H1 (cell line): ENCODE results near the gene RGS6. TPM values are rescaled to one million over a fixed set of nuclear protein-coding genes. Genes with fewer than 3 reads are reported as not detected.

ENCODE experiments used
- CTCF ChIA-PET: fragments of 300-600 bp; sonication (Branson Sonifier 250); formaldehyde crosslinking; loops from one replicate; lab custom pipeline; 2021; ENCODE audit not compliant: partially characterized antibody; lab: Charles Lee
- POLR2A ChIA-PET: fragments of 300-600 bp; sonication (Branson Sonifier 250); formaldehyde crosslinking; loops from one replicate; lab custom pipeline; 2021; ENCODE audit warnings: inconsistent platforms; ENCODE audit not compliant: partially characterized antibody; lab: Charles Lee
- DNase-seq, 2 experiments: peaks; one replicate each; pipeline versions ENCODE4 v3.0.0 to v3.0.0-alpha.2; 2010 to 2022; ENCODE audit warnings: low spot score in 2 of 2, low read depth in 1 of 2, mixed read lengths in 1 of 2
- FAIRE-seq: peaks from 2 replicates; lab custom pipeline; 2011; peaks lifted over from hg19 to GRCh38; lab: Jason Lieb, UNC
- H2AFZ ChIP-seq: 2 replicates; pipeline ENCODE4 v1.8.1; 2012; ENCODE audit warnings: low read length, inconsistent platforms
- H2AK5ac ChIP-seq: 2 replicates; pipeline ENCODE4 v1.6.1; 2013; ENCODE audit warnings: low read depth, low read length
- H2BK120ac ChIP-seq: replicated peaks from 2 replicates; pipeline ENCODE3; 2013; ENCODE audit warnings: low read depth, low read length, inconsistent platforms
- H2BK12ac ChIP-seq: 2 replicates; pipeline ENCODE4 v1.6.1; 2013; ENCODE audit warnings: low read depth, low read length
- H2BK15ac ChIP-seq: 2 replicates; pipeline ENCODE4 v1.6.1; 2013; ENCODE audit warnings: low read length
- H2BK20ac ChIP-seq: 2 replicates; pipeline ENCODE4 v1.6.1; 2013; ENCODE audit warnings: low read length
- H2BK5ac ChIP-seq: 2 replicates; pipeline ENCODE4 v1.6.1; 2013; ENCODE audit warnings: low read depth, low read length
- H3K14ac ChIP-seq: 2 replicates; pipeline ENCODE4 v1.6.1; 2013; ENCODE audit warnings: inconsistent platforms; ENCODE audit not compliant: insufficient read length
- H3K18ac ChIP-seq: 2 replicates; pipeline ENCODE4 v1.6.1; 2013; ENCODE audit warnings: low read length; ENCODE audit errors: extremely low read depth
- H3K23ac ChIP-seq: 2 replicates; pipeline ENCODE4 v1.6.1; 2013; ENCODE audit warnings: inconsistent platforms; ENCODE audit not compliant: insufficient read length
- H3K23me2 ChIP-seq: 2 replicates; pipeline ENCODE4 v1.6.1; 2013; ENCODE audit warnings: low read depth, low read length
- H3K27ac ChIP-seq: 2 replicates; pipeline ENCODE4 v1.6.1; 2011; ENCODE audit warnings: low read depth, low read length, inconsistent platforms
- H3K27me3 ChIP-seq, 4 experiments: replicated peaks in 1 of 4; 1 replicate in 1 of 4; 2 replicates in 3 of 4; pipeline versions ENCODE4 v1.6.1 to v1.8.1; 2011 to 2013; ENCODE audit warnings: low read length in 3 of 4, mild to moderate bottlenecking in 3 of 4, inconsistent platforms in 2 of 4, mixed read lengths in 2 of 4, moderate library complexity in 1 of 4; ENCODE audit not compliant: control insufficient read depth in 3 of 4, insufficient read depth in 3 of 4; ENCODE audit errors: extremely low read depth in 1 of 4
- H3K36me3 ChIP-seq, 4 experiments: 2 replicates each; pipeline versions ENCODE4 v1.6.1 to v1.8.1; 2011 to 2013; ENCODE audit warnings: mild to moderate bottlenecking in 4 of 4, low read length in 3 of 4, moderate library complexity in 2 of 4, control low read depth in 1 of 4, inconsistent platforms in 1 of 4; ENCODE audit not compliant: insufficient read depth in 4 of 4, control insufficient read depth in 2 of 4
- H3K4ac ChIP-seq: replicated peaks from 2 replicates; pipeline ENCODE3; 2013; ENCODE audit warnings: low read length, low read depth, mixed read lengths, inconsistent platforms; ENCODE audit not compliant: insufficient read length
- H3K4me1 ChIP-seq, 4 experiments: replicated peaks in 1 of 4; 1 replicate in 1 of 4; 2 replicates in 3 of 4; pipeline versions ENCODE4 v1.6.1 to v1.8.1; 2011 to 2013; ENCODE audit warnings: low read length in 3 of 4, inconsistent platforms in 2 of 4, mixed read lengths in 1 of 4; ENCODE audit not compliant: insufficient read depth in 4 of 4, control insufficient read depth in 3 of 4
- H3K4me2 ChIP-seq, 2 experiments: 2 replicates each; pipeline versions ENCODE4 v1.6.1 to v1.8.1; 2011 to 2013; ENCODE audit warnings: low read depth in 2 of 2, low read length in 2 of 2, control low read depth in 1 of 2, inconsistent platforms in 1 of 2, mild to moderate bottlenecking in 1 of 2; ENCODE audit not compliant: insufficient read depth in 1 of 2
- H3K4me3 ChIP-seq, 4 experiments: fragments of 200-600, 300-600 bp in 1 of 4; sonication (generic), shearing (Covaris generic), sonication (Bioruptor Twin) in 1 of 4; 2 replicates each; pipeline versions ENCODE4 v1.5.1 to v1.8.1; 2011 to 2016; ENCODE audit warnings: low read length in 4 of 4, low read depth in 3 of 4, control low read depth in 2 of 4, inconsistent platforms in 2 of 4, mild to moderate bottlenecking in 2 of 4, mixed read lengths in 1 of 4, moderate library complexity in 1 of 4; ENCODE audit not compliant: insufficient read depth in 2 of 4; ENCODE audit errors: extremely low read depth in 1 of 4
- H3K56ac ChIP-seq: replicated peaks from 2 replicates; pipeline ENCODE3; 2013; ENCODE audit warnings: low read depth, mild to moderate bottlenecking, mixed read lengths, low read length, inconsistent platforms; ENCODE audit not compliant: insufficient read length
- H3K79me1 ChIP-seq: 2 replicates; pipeline ENCODE4 v1.6.1; 2013; ENCODE audit warnings: low read depth, low read length, control low read depth
- H3K79me2 ChIP-seq, 2 experiments: 2 replicates each; pipeline versions ENCODE4 v1.6.1 to v1.8.1; 2012 to 2013; ENCODE audit warnings: low read length in 2 of 2, mild to moderate bottlenecking in 2 of 2, inconsistent platforms in 1 of 2; ENCODE audit not compliant: insufficient read depth in 2 of 2, control insufficient read depth in 1 of 2
- H3K9ac ChIP-seq, 4 experiments: replicated peaks in 1 of 4; 1 replicate in 1 of 4; 2 replicates in 3 of 4; pipeline versions ENCODE4 v1.6.1 to v1.8.1; 2011 to 2013; ENCODE audit warnings: low read depth in 3 of 4, low read length in 3 of 4, control low read depth in 2 of 4, mild to moderate bottlenecking in 2 of 4, moderate library complexity in 2 of 4, inconsistent platforms in 1 of 4; ENCODE audit errors: extremely low read depth in 1 of 4
- H3K9me3 ChIP-seq, 2 experiments: 2 replicates each; pipeline versions ENCODE4 v1.6.1 to v1.8.1; 2012 to 2013; ENCODE audit warnings: mild to moderate bottlenecking in 2 of 2, moderate library complexity in 2 of 2, control low read depth in 1 of 2, inconsistent platforms in 1 of 2, low read depth in 1 of 2, low read length in 1 of 2, mixed read lengths in 1 of 2; ENCODE audit not compliant: insufficient read depth in 2 of 2
- H4K20me1 ChIP-seq, 2 experiments: replicated peaks in 1 of 2; 2 replicates each; pipeline versions ENCODE3 to v1.8.1; 2011 to 2013; ENCODE audit warnings: inconsistent platforms in 2 of 2, low read length in 2 of 2, mild to moderate bottlenecking in 1 of 2; ENCODE audit not compliant: insufficient read depth in 2 of 2, control insufficient read depth in 1 of 2
- H4K5ac ChIP-seq: 2 replicates; pipeline ENCODE4 v1.6.1; 2013; ENCODE audit warnings: low read length, low read depth, mixed read lengths, inconsistent platforms; ENCODE audit not compliant: insufficient read length
- H4K8ac ChIP-seq: 2 replicates; pipeline ENCODE4 v1.8.0; 2013; ENCODE audit warnings: mild to moderate bottlenecking, moderate library complexity, low read length, inconsistent platforms; ENCODE audit not compliant: insufficient read depth; ENCODE audit errors: extremely low read depth
- H4K91ac ChIP-seq: replicated peaks from 2 replicates; pipeline ENCODE3; 2013; ENCODE audit warnings: low read length, mixed read lengths, inconsistent platforms; ENCODE audit not compliant: insufficient read length
- BRCA1 ChIP-seq: IDR thresholded peaks from 2 replicates; pipeline ENCODE4 v1.6.1; 2012; ENCODE audit warnings: low read depth, low read length, improper control_type of control experiment
- CTBP2 ChIP-seq: IDR thresholded peaks from 2 replicates; pipeline ENCODE4 v1.7.0; 2011; ENCODE audit warnings: borderline replicate concordance, mild to moderate bottlenecking, moderate library complexity, mixed read lengths, low read length; ENCODE audit not compliant: insufficient read depth, insufficient read length
- POLR2AphosphoS5 ChIP-seq: IDR thresholded peaks from 2 replicates; pipeline ENCODE4 v1.6.1; 2011; ENCODE audit warnings: low read depth, low read length
- SIRT6 ChIP-seq: IDR thresholded peaks from one replicate; pipeline ENCODE4 v1.7.1; 2012; ENCODE audit warnings: low read length, inconsistent platforms
- WGBS, 2 experiments: shearing (Covaris generic) in 1 of 2; methylation state at CpG; one replicate each; pipeline versions ENCODE4 v1.1.6 to v1.1.7; 2013 to 2015; ENCODE audit warnings: low lambda C conversion rate in 2 of 2, mixed read lengths in 2 of 2, inconsistent platforms in 1 of 2, low coverage in 1 of 2, missing lambda C conversion rate in 1 of 2; ENCODE audit not compliant: insufficient replicate concordance in 2 of 2, insufficient coverage in 1 of 2, insufficient read length in 1 of 2; ENCODE audit errors: extremely low coverage in 1 of 2, missing lambda C conversion rate in 1 of 2; 5-methylcytosine and 5-hydroxymethylcytosine counted together
- polyA plus RNA-seq, 7 experiments: library from polyadenylated mRNA; depleted of rRNA in 3 of 7; stranded (reverse) in 5 of 7; unstranded in 2 of 7; fragments of >200 nt in 5 of 7; fragments of 200-250 nt in 2 of 7; gene quantifications; 1 replicate in 5 of 7; 2 replicates in 1 of 7; 4 replicates in 1 of 7; pipeline versions ENCODE4 v1.2.1 to v1.2.3, GENCODE V29; 2011 to 2013; ENCODE audit warnings: missing spikeins in 2 of 7, mixed read lengths in 2 of 7
- total RNA-seq: library from RNA; stranded (reverse); fragmentation: NEBNext Ultra II Directional; extraction: Animal tissue kit (Norgen Biotek cat#: 25700); gene quantifications from 2 replicates; pipeline ENCODE4 v1.2.1, GENCODE V29; 2021
- TF ChIP-seq, protein P1 (sequence below): IDR thresholded peaks from 2 replicates; pipeline ENCODE4 v1.6.1; 2012; ENCODE audit warnings: inconsistent platforms
- TF ChIP-seq, protein P2 (sequence below): IDR thresholded peaks from 2 replicates; pipeline ENCODE4 v1.6.1; 2011; ENCODE audit warnings: low read depth, mild to moderate bottlenecking, low read length; ENCODE audit not compliant: insufficient read depth

The RGS6 gene
- total and polyA plus RNA-seq, 2 of the 8 experiments (the other 6 are each of a cell fraction or from before 2014, with no cell fraction given), result 0.26 to 1.1 TPM

DNA sequence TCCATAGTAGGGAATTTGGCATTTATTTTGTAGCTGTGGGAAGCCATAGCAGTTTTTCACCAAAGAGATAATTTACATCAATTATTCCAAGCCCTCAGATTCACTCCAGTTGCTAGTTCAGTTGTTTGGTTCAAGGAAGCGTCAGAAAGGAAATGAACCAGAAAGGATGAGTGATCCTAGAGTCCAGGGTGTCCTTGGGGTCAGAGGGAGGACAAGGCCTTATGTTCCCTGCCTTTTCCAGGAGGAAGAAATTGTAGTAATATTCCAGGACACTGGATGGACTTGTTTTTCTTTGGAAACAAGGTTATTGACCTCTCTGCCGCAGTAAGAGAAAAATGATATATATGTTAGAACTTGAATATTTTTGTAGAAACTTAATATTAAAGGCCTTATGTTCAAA lies 409.5 kb downstream of the RGS6 start:
- no peak overlapping the region for H3K18ac ChIP-seq
- no peak overlapping the region for H2AFZ ChIP-seq
- no peak overlapping the region for H2BK5ac ChIP-seq
- no peak overlapping the region for H3K14ac ChIP-seq
- no peaks in the 10 kb centered on the region for H3K79me1 ChIP-seq
- WGBS, 2 experiments, result 100% methylated on average over 2 of the region's 2 CpGs; no CpG with 5 or more reads in 1 of the 2 experiments
- H4K8ac ChIP-seq, result no peak overlapping the region
- no peak overlapping the region for H3K4me3 ChIP-seq
- ChIA-PET POLR2A (no interaction called here), CTCF (interaction anchor here (1.3 kb wide), 1 partner anchor 11 kb away, joined by 3 read pairs; no protein-coding TSS in a partner anchor)
- H3K79me2 ChIP-seq, result no peaks in the 10 kb centered on the region
- no peak overlapping the region for H2BK120ac ChIP-seq
- no peak overlapping the region for H3K56ac ChIP-seq
- no peak overlapping the region for H3K23ac ChIP-seq
- H3K9me3 ChIP-seq, result 0 out of 4 replicates have a peak, but pooled peaks cover 0 to 4% of the 10 kb centered on the region in 2 experiments
- no peak overlapping the region for H4K5ac ChIP-seq
- no peak overlapping the region for H3K4ac ChIP-seq
- no peaks in the 10 kb centered on the region for H3K4me1 ChIP-seq
- H4K91ac ChIP-seq, result no peak overlapping the region
- no peak overlapping the region for H2BK15ac ChIP-seq
- H3K4me2 ChIP-seq, result no peak overlapping the region
- no peak for TF ChIP-seq CTBP2
- TF ChIP-seq, protein P1, sequence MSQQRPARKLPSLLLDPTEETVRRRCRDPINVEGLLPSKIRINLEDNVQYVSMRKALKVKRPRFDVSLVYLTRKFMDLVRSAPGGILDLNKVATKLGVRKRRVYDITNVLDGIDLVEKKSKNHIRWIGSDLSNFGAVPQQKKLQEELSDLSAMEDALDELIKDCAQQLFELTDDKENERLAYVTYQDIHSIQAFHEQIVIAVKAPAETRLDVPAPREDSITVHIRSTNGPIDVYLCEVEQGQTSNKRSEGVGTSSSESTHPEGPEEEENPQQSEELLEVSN, result no peak
- TF ChIP-seq, protein P2, sequence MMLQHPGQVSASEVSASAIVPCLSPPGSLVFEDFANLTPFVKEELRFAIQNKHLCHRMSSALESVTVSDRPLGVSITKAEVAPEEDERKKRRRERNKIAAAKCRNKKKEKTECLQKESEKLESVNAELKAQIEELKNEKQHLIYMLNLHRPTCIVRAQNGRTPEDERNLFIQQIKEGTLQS, result no peak
- TF ChIP-seq BRCA1, result no peak
- TF ChIP-seq SIRT6, result no peak
- TF ChIP-seq POLR2AphosphoS5, result no peak
- FAIRE-seq (no peak), DNase-seq (no peak)
- H2BK12ac ChIP-seq, result no peak overlapping the region
- H2AK5ac ChIP-seq, result no peak overlapping the region
- no peak overlapping the region for H3K9ac ChIP-seq
- peaks cover 2% of the 10 kb centered on the region; the same call in 1 of the 2 replicates for H3K23me2 ChIP-seq
- no peaks in the 10 kb centered on the region for H4K20me1 ChIP-seq
- H3K36me3 ChIP-seq, result no peaks in the 10 kb centered on the region
- no peak overlapping the region for H2BK20ac ChIP-seq
- no peaks in the 10 kb centered on the region for H3K27me3 ChIP-seq
- H3K27ac ChIP-seq, result no peak overlapping the region
